ENCODE measurements around the gene FAM20C. TPM values are rescaled to one million over a fixed set of nuclear protein-coding genes. Genes with fewer than 3 reads are reported as not detected.

The FAM20C gene
- polyA plus RNA-seq, 12 donors = 24.0 to 51.8 (median 32.9) TPM; not detected in 1

GRCh38 chr7:207418-208129 lies 15.2 kb downstream of the FAM20C start:
- no peak for DNase-seq

- DNase-seq = no peak
These were observed 15.8 kb downstream of the FAM20C start for GRCh38 chr7:208130-208673.

- DNase-seq = no peak
These were observed 16.4 kb downstream of the FAM20C start for GRCh38 chr7:208816-209215.

- no peak for DNase-seq
These were observed 17.0 kb downstream of the FAM20C start for GRCh38 chr7:209416-209815.

GRCh38 chr7:209906-210305 lies 17.5 kb downstream of the FAM20C start:
- no peak for DNase-seq

- DNase-seq = no peak
These were observed 18.1 kb downstream of the FAM20C start for GRCh38 chr7:210401-210925.

- DNase-seq = no peak
These were observed 18.8 kb downstream of the FAM20C start for GRCh38 chr7:211033-211714.

- no peak for DNase-seq
These were observed 19.3 kb downstream of the FAM20C start for GRCh38 chr7:211715-212058.

- DNase-seq = no peak
These were observed 20.4 kb downstream of the FAM20C start for GRCh38 chr7:212754-213153.

- no peak for DNase-seq
These were observed 21.1 kb downstream of the FAM20C start for GRCh38 chr7:213324-213993.

GRCh38 chr7:214410-215212 lies 22.2 kb downstream of the FAM20C start:
- DNase-seq = no peak

- DNase-seq = peak; percentile 79
These were observed 24.3 kb downstream of the FAM20C start for GRCh38 chr7:216360-217300.

- DNase-seq = no peak
These were observed 25.4 kb downstream of the FAM20C start for GRCh38 chr7:217781-218180.

GRCh38 chr7:218316-218715 lies 25.9 kb downstream of the FAM20C start:
- DNase-seq = no peak

- no peak for DNase-seq
These were observed 26.7 kb downstream of the FAM20C start for GRCh38 chr7:218896-219580.

GRCh38 chr7:219581-220150 lies 27.3 kb downstream of the FAM20C start:
- DNase-seq = no peak

GRCh38 chr7:220151-220841 lies 27.9 kb downstream of the FAM20C start:
- no peak for DNase-seq

GRCh38 chr7:221978-222715 lies 29.8 kb downstream of the FAM20C start:
- no peak for DNase-seq
